OCI-LY7 (cell line): ENCODE measurements around the gene ALS2CL. TPM values are rescaled to one million over a fixed set of nuclear protein-coding genes. Genes with fewer than 3 reads are reported as not detected.
A peak's percentile ranks its signal among the peaks of the same experiment; 100 is the strongest.

Experiments
- BruUV-seq: library from RNA; stranded (reverse); fragments of 400-500 nt; replicated peaks from 2 replicates; lab custom pipeline; 2021; lab: Mats Ljungman, UMichigan
- CTCF ChIA-PET: fragments of 300-600 bp; sonication (Branson Sonifier 250); formaldehyde crosslinking; loops from one replicate; lab custom pipeline; 2022; ENCODE audit warnings: antibody characterized with exemption; ENCODE audit not compliant: unreplicated experiment; lab: Charles Lee
- POLR2A ChIA-PET: fragments of 300-600 bp; sonication (Branson Sonifier 250); formaldehyde crosslinking; loops from one replicate; lab custom pipeline; 2022; ENCODE audit warnings: antibody characterized with exemption; lab: Charles Lee
- DNase-seq: peaks from one replicate; pipeline ENCODE4 v3.0.0-alpha.2; 2015; ENCODE audit warnings: low spot score
- H2AFZ ChIP-seq: fragments of 200-600 bp; sonication (generic), shearing (Covaris generic); 2 replicates; pipeline ENCODE4 v1.6.1; 2014; ENCODE audit warnings: mild to moderate bottlenecking, antibody characterized with exemption, low read length, moderate library complexity
- H3K27ac ChIP-seq: fragments of 200-600 bp; sonication (generic); 2 replicates; pipeline ENCODE4 v1.5.1; 2014; ENCODE audit warnings: mixed run types, low read depth, mild to moderate bottlenecking, moderate library complexity, low read length, inconsistent platforms; ENCODE audit not compliant: poor library complexity, severe bottlenecking
- H3K36me3 ChIP-seq: fragments of 200-600 bp; sonication (generic); 2 replicates; pipeline ENCODE4 v1.6.1; 2014; ENCODE audit warnings: mild to moderate bottlenecking, antibody characterized with exemption, low read length, moderate library complexity, mixed read lengths; ENCODE audit not compliant: insufficient read depth
- H3K4me1 ChIP-seq: fragments of 200-600 bp; sonication (generic); 2 replicates; pipeline ENCODE4 v1.5.1; 2014; ENCODE audit warnings: mild to moderate bottlenecking, low read length; ENCODE audit not compliant: insufficient read depth, poor library complexity, severe bottlenecking
- H3K4me2 ChIP-seq: fragments of 200-600 bp; sonication (generic); 2 replicates; pipeline ENCODE4 v1.6.1; 2014; ENCODE audit warnings: mild to moderate bottlenecking, low read length
- H3K4me3 ChIP-seq: fragments of 200-600 bp; sonication (generic); 2 replicates; pipeline ENCODE4 v1.5.1; 2014; ENCODE audit warnings: mild to moderate bottlenecking, low read depth, low read length; ENCODE audit not compliant: poor library complexity, severe bottlenecking
- H3K79me2 ChIP-seq: fragments of 200-600 bp; sonication (generic); 2 replicates; pipeline ENCODE4 v1.6.1; 2016; ENCODE audit warnings: low read depth, mild to moderate bottlenecking, low read length, moderate library complexity, mixed read lengths; ENCODE audit not compliant: insufficient read depth
- H3K9me2 ChIP-seq: fragments of 200-600 bp; sonication (generic); 2 replicates; pipeline ENCODE4 v1.6.1; 2016; ENCODE audit warnings: mild to moderate bottlenecking, low read length, mixed read lengths; ENCODE audit not compliant: insufficient read depth
- H3K9me3 ChIP-seq: fragments of 200-600 bp; sonication (generic); 2 replicates; pipeline ENCODE4 v1.6.1; 2014; ENCODE audit warnings: mild to moderate bottlenecking, mixed run types, low read length, mixed read lengths
- H4K20me1 ChIP-seq: fragments of 200-600 bp; sonication (generic); 2 replicates; pipeline ENCODE4 v1.6.1; 2014; ENCODE audit warnings: mild to moderate bottlenecking, antibody characterized with exemption, low read length, moderate library complexity, mixed read lengths; ENCODE audit not compliant: insufficient read depth
- EZH2phosphoT487 ChIP-seq: fragments of 200-600 bp; sonication (generic); IDR thresholded peaks from 2 replicates; pipeline ENCODE4 v1.6.1; 2018; ENCODE audit warnings: low read depth, borderline replicate concordance, mild to moderate bottlenecking, mixed run types, antibody characterized with exemption, low read length, moderate library complexity, mixed read lengths
- intact Hi-C: fragments of 100-400 bp; cut with micrococcal nuclease; formaldehyde crosslinking; loops from one replicate; pipeline ENCODE4 v1.10.0; 2022; ENCODE audit not compliant: unreplicated experiment
- total RNA-seq, 2 experiments: library from RNA; depleted of rRNA in 1 of 2; stranded (reverse); fragments of >200 nt in 1 of 2; shearing (Covaris generic) in 1 of 2; gene quantifications; 2 replicates each; pipeline ENCODE4 v1.2.3, GENCODE V29; 2014 to 2022
- TF ChIP-seq, protein P1 (sequence below): fragments of 200-600 bp; sonication (generic); conservative IDR thresholded peaks from 2 replicates; pipeline ENCODE4 v1.5.1; 2014; ENCODE audit warnings: mild to moderate bottlenecking, antibody characterized with exemption, low read length, moderate library complexity, mixed read lengths

The ALS2CL gene
- total RNA-seq, 2 experiments from 2014 or later, result 0.28 TPM; not detected in 1

DNA sequence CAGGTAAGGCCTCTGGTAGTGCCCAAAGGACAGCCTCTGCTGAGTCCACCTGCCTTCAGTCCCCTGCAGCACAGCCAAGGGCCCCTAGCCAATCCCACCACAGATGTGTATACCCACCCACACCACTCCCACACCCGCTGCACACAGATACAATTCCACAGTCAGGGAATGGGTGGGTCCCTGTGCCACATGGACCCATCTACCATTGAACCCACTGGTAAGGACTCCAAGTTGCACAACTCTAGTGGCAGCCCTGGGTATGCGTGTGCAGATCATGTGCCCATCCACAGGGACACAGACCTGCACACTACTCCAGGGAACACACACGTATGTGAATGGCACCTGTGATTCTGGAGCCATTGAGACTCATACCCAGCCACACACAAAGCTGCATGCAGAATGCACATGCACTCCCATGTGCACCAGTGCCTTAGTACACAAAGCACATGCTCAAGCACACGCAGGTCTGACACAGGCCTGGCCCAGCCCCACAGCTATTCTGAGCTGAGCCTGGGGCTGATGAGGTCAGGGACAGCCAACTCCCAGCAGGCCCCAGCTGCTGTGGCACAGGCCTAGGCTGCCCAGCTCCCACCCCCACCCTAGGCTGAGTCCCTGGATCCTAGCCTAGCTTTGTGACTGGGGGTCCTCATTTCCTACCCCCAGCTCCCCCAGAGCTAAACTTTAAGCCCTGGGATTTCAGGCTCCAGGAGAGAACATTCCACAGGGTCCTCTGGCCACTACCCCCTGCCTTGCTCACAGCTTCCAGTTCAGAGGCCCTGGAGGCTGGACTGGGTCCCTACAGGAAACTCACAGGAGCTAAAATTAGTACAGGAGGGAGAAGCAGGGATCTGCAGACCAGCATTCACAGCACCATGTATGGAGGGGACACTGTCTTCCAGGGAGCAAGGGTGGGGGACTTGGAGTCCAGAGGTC lies 2.7 kb upstream of the ALS2CL start:
- intact Hi-C loops, result no loop called here
- Histone ChIP-seq H3K79me2 (no peaks in the 10 kb centered on the region), H3K27ac (no peak overlapping the region), H4K20me1 (no peaks in the 10 kb centered on the region), H3K36me3 (no peaks in the 10 kb centered on the region), H3K4me2 (no peak overlapping the region), H3K9me3 (no peaks in the 10 kb centered on the region), H3K4me3 (no peak overlapping the region), H2AFZ (peak overlapping the region; percentile 86), H3K4me1 (peaks cover 10% of the 10 kb centered on the region), H3K9me2 (no peaks in the 10 kb centered on the region)
- TF ChIP-seq EZH2phosphoT487, result no peak
- TF ChIP-seq, protein P1, sequence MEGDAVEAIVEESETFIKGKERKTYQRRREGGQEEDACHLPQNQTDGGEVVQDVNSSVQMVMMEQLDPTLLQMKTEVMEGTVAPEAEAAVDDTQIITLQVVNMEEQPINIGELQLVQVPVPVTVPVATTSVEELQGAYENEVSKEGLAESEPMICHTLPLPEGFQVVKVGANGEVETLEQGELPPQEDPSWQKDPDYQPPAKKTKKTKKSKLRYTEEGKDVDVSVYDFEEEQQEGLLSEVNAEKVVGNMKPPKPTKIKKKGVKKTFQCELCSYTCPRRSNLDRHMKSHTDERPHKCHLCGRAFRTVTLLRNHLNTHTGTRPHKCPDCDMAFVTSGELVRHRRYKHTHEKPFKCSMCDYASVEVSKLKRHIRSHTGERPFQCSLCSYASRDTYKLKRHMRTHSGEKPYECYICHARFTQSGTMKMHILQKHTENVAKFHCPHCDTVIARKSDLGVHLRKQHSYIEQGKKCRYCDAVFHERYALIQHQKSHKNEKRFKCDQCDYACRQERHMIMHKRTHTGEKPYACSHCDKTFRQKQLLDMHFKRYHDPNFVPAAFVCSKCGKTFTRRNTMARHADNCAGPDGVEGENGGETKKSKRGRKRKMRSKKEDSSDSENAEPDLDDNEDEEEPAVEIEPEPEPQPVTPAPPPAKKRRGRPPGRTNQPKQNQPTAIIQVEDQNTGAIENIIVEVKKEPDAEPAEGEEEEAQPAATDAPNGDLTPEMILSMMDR, result no peak
- no TSS peak for BruUV-seq
- DNase-seq, result no peak
- ChIA-PET CTCF (no interaction called here), POLR2A (no interaction called here)

DNA sequence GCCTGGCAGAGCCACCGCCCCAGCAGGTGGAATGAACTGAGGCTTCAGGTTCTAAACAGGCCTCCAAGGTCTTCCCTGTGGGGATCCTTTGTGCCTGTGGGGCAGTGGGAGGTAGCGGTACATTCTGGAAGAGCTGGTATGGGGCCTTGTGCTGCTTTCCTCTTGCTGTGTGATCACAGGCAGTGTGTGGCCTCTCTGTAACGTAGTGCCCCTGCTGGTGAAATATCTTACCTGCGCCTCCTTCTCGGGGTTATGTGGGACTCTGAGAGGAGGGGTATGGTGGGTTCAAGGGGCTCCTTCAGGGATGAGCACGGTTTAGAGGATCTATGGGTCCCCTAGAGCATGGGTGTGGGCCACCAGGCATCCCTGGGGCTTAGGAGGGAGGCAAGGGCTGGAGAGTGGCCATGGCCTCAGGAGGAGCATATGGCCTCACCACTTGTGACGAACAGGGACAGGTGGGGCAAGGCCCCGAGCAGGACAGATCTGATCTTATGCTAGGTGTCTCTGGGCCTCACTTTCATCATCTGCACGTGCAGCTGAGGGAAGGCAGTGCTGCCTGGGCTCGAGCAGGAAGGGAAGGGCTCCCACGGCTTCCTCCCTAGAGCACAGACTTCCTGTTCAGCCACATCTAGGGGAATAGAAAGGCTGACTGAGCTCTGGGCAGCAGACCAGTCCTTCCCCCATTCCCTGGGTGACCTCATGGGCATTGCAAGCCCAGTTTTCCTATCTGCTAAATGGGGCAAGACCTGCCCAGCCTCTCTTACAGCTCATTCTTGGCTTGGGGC lies 1.9 kb upstream of the ALS2CL start:
- TF ChIP-seq, protein P1, result peak; percentile 73
- no peak for TF ChIP-seq EZH2phosphoT487
- H3K79me2 ChIP-seq, result no peaks in the 10 kb centered on the region
- peak; percentile 55 for DNase-seq
- no peaks in the 10 kb centered on the region for H3K9me3 ChIP-seq
- H3K9me2 ChIP-seq, result no peaks in the 10 kb centered on the region
- peak overlapping the region; percentile 86 for H2AFZ ChIP-seq
- ChIA-PET POLR2A (interaction anchor here (0.5 kb wide), 1 partner anchor 636 kb away, joined by 4 read pairs; no protein-coding TSS in a partner anchor), CTCF (no interaction called here)
- H3K4me1 ChIP-seq, result peaks cover 10% of the 10 kb centered on the region
- BruUV-seq, result no TSS peak
- no peak overlapping the region for H3K4me3 ChIP-seq
- no peaks in the 10 kb centered on the region for H4K20me1 ChIP-seq
- H3K27ac ChIP-seq, result no peak overlapping the region
- H3K4me2 ChIP-seq, result peak overlapping the region; percentile 11; the same call in 1 of the 2 replicates
- H3K36me3 ChIP-seq, result no peaks in the 10 kb centered on the region
- intact Hi-C loops, result no loop called here
